ENCODE measurements around the gene LCE1A.

Gene LCE1A, protein sequence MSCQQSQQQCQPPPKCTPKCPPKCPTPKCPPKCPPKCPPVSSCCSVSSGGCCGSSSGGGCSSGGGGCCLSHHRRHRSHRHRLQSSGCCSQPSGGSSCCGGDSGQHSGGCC

DNA sequence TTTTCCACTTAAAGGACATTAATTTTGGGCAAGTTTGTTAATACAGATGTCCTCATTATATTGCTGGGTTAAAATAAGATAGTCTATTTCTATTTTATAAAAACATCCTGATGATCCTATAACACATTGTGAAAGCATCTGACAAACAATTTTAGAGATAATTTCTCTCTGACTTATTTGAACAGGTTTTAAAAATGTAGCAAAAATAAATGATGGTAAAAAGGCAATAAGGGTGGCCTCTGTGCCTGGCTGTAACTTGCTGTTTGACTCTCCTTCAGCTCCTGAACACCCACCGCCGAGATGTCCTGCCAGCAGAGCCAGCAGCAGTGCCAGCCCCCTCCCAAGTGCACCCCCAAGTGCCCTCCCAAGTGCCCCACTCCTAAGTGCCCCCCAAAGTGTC, at the start of gene LCE1A:
TSS of gene LCE1A (plus strand) at position 301 of the 400 bp plus-strand sequence. CDS start at position 301, 0 bp downstream.
- no peak for DNase-seq

DNA sequence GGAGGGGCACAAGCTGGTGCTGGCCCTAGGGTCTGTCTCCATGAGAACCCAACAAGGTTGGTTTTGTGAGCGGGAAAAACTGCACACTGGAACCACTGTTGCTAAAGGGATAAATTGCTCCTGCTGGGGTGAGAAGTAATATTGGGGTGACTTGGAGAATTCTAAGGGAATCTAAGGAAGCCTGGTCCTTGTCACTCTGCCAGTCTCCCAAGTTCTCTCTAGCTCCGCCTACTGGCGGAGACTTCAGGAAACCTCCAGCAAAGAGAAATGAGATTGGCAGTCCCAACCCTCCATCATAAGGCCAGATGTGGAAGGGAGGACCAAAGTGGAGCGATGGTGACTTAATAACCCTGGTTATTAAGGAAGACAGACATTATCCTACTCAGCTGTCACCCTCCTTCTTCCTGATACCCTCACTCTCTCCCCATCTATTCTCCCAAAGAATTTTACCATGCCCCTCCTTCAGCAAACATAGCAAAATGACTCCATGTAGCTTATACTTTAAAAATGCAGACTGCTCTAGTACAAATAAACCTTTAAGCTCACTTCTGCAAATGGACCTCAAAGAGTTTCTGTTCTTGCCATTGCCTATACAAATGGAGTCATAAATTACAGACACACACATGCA, 49.6 kb upstream of the LCE1A start:
- DNase-seq = no peak

DNA sequence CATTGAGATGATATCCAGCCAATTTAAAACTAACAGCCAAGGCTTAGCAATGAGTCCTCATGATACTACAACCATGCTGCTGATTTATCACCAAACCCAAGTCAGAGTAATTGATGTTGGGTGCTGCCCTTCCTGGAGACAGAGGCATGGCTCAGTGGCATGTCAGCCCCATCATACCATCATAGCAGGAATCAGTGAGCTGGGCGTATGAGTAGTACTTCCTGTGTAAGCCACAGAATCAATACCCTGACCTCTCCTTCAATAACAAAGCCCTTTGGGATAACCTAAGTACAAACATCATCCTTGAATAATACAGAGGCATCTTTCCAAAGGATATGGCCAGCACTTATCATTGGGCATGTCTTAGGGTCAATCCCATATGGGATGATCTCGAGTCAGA, 44.2 kb upstream of the LCE1A start:
- DNase-seq = no peak

DNA sequence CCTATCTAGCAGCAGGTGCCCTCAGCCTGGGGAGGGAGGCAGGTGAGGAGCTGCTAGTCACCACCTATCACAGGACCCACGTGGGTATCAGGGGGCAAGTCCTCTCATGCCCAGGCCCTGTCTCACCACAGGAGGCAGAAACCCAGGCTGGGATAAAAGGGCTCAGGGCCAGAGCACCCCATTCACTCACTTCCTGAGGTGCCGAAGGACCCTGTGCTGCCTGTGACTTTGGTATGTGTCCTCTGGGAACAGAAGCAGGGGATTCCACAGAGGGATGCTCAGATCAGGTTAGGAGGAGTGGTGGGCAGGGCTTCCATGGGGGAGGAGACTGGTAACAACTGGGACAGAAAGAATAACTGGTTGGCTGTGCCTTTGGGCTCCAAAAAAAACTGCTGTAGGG, 41.2 kb upstream of the LCE1A start, which contains the start of gene LCE1E:
TSS of gene LCE1E (plus strand) at position 181 of the 400 bp plus-strand sequence. CDS start 1,043 bp downstream, outside the sequence.
- no peak for DNase-seq

DNA sequence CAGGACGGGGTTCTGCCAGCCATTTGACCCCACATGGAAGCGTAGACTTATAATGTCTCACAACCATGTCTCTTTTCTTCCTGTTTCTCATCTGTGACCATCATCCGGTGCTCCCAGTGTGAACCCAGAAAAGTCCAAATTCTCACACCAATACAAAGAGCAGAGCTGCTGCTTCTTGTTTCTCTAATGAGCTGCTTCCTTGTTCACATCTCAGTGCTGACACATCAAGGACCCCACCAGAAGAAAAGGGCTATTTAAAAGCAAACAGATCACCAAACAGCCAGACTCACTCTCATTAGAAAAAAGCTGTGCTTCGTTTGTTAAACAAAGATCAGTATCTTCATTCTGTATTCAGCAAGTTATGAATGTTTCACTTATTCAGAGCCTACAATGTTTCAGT, 31.6 kb upstream of the LCE1A start:
- no peak for DNase-seq

DNA sequence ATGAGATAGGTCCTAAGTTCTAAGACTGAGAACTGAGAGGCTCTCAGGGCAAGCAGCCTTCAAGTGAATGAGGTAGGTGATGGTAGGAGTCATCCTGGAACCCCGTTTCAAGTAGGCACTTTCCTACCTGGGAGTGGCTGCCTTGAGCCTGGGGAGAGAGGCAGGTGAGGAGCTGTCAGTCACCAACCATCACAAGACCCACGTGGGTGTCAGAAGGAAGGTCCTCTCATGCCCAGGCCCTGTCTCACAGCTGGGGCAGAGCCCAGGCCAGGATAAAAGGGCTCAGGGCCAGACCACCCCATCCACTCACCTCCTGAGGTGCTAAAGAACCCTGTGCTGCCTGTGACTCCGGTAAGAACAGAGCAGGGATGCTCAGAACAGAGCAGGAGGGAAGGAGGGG, 30.9 kb upstream of the LCE1A start, which contains the start of gene LCE1D:
TSS of gene LCE1D (plus strand) at position 301 of the 400 bp plus-strand sequence. CDS start 1,074 bp downstream, outside the sequence.
- no peak for DNase-seq

DNA sequence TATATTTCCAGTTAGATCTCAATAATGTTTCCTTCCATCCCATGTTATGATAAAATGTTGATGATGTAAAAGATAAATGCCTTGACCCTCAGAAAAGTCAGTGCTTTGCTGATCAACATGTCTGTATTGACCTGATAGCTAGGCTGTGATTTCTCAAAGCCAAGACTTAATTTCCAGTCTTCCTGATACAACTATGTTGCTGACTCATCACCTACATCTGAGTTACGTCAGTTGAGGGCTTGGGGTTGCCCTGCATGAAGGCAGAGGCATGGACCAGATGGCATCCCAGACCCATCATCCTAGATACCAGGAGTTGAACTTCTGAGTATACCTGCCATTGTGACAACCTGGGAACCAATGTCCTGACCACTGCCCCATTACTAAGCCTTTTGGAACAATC, 25.9 kb upstream of the LCE1A start:
- DNase-seq = no peak

DNA sequence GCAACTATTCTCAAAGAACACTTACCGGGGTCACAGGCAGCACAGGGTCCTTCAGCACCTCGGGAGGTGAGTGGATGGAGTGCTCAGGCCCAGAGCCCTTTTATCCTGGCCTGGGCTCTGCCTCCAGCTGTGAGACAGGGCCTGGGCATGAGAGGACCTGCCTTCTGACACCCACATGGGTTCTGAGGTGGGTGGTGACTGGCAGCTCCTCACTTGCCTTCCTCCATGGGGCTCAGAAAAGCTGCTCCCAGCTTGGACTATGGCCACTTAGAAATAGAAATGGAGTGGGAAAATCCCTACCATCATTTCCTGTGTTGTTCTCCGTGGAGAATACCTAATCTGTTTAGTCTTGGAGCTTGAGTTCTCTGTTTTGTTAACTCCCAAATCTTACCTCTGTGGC, 20.7 kb upstream of the LCE1A start, which contains the start of gene LCE1C:
TSS of gene LCE1C (minus strand) at position 76 of the 400 bp plus-strand sequence. CDS start 1,173 bp downstream, outside the sequence.
- no peak for DNase-seq

DNA sequence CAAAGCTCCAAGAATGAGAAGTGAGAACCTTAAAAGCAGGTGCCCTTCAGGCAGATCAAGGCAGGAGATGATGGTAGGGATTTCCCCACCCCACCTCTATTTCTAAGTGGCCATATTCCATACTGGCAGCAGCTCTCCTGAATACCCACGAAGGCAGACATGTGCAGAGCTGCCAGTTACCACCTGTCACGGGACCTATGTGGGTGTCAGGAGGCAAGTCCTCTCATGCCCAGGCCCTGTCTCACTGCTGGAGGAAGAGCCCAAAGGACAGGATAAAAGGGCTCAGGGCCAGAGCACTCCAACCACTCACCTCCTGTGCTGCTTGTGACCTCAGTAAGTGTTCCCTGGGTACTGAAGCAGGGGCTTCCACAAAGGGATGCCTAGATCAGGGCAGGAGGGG, 16.2 kb upstream of the LCE1A start:
- no peak for DNase-seq

DNA sequence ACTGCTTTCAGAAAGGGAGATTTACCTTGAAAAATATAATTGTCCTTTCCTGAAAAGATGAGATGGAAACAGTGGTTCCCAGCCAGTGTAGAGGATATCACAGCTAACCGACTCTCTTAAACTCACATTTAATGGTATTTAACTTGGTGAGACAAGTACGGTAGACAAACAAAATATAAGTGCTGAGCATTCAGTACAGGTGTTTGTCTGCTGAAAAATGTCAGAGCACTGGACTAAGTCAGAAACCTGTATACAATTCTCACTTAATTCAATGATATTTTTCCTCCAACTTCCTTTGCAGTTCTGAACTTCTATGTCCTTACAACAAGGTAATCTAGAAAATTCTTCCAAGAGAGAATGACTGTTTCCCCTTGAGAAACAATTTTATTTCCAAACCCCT, 15.6 kb upstream of the LCE1A start, which contains the start of gene LCE1B:
TSS of gene LCE1B (plus strand) at position 301 of the 400 bp plus-strand sequence. CDS start 476 bp downstream, outside the sequence.
- DNase-seq = no peak

DNA sequence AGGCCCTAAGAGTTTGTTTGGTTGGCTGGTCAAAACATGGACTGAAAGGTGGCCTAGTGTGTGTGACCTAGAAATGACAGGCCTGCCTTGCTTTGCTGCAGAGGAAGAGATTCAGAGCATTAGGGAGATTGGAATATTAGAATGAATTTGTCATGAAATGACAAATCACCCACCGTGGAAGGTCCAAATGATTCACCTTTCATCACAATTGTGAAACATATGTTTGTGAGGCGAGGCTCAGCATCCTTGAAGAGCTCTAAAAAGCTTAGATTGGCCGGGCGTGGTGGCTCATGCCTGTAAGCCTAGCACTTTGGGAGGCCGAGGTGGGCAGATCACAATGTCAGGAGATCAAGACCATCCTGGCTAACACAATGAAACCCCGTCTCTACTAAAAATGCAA, 10.0 kb upstream of the LCE1A start:
- DNase-seq = no peak

DNA sequence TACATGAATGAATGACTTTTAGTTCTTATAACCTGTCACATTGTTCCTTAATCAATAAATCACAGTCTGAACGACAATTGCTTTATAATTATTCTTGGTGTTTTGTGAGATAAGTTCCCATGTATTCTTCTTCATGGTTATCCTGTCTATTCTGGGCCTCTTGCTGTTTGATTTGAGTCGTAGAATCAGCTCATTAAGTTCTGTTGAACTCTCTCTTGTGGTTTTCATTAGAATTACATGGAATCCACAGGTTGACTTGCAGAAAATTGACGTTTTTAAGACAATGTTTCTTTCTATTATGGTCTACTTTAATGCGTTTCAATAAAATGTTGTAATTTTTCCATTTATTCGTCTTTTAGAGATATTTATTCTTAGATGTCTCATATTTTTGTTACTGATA, 4.0 kb upstream of the LCE1A start:
- no peak for DNase-seq

DNA sequence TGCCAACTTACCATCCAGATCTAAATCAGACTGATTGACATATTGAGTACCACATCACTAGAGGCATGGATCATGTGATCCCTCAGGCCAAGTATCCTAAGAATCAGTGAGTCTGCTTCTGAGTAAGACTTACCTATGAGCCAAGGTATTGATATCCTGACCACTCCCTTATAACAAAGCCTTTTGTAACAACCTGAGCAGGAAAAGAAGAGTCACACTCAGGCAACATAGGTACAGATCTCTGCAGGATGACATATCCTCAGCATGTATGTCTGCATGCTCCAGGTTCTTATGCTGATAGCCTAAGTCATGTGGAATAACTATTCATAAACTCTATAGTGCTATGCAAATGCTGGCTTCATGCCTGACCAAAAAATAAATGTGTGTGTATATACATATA, 2.3 kb upstream of the LCE1A start:
- no peak for DNase-seq

DNA sequence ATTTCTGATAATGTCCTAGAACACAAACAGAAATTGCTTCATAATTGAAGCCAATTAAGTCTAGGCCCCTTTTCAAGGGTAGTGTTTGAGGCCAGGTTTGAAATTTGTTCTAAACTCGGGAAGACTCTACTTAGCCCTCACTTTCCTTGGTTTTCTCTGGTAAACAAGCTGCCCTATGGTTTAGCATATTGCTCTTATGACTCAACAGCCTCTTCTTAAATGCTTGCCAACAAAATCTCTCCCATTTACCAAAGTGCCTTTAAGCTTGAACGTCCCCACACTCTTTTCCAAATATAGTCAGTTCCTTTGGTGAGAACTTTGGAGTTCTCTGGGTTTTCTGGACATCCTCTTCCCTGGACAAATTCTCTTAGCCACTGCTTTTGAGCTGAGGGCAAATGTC, 9.6 kb downstream of the LCE1A start:
- no peak for DNase-seq

DNA sequence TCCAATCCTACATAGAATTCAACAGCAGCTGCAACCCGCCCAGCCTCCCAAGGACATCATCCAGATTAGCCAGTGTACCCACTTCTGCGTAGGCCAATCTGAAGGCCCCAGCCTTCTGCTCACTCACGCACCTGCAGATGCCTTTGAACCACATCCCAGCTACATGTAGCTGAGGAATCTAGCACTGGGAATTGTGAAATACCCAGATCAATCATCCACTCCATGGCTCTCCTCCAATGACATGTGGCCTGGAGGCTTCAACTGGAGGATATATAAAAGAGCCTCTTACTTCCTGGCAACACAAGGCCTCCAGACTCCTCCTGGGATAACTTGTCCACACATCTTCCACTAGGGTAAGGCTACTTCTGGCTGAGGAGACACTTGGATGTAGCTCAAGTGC, 15.3 kb downstream of the LCE1A start, which contains the start of gene LCE6A:
TSS of gene LCE6A (plus strand) at position 301 of the 400 bp plus-strand sequence. CDS start 665 bp downstream, outside the sequence.
- DNase-seq = no peak

DNA sequence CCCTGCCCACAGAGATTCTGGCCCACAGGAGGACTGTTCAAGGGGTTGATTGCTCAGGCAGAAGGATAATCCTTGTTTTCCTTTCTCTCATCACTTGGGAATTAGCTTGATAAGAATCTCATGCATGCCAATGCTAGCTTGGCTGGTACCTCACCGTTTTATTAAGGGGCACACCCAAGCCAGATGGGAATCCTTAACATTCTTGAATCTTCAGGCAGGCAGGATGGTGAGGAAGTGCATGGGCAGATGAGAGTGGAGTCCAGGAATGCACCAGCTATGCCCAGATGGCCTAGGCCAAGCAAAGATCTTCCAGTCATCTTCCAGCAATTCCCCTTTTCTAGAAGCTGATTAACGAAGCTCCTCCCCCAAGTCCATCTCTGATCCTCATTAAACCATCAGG, 28.4 kb downstream of the LCE1A start:
- DNase-seq = no peak

DNA sequence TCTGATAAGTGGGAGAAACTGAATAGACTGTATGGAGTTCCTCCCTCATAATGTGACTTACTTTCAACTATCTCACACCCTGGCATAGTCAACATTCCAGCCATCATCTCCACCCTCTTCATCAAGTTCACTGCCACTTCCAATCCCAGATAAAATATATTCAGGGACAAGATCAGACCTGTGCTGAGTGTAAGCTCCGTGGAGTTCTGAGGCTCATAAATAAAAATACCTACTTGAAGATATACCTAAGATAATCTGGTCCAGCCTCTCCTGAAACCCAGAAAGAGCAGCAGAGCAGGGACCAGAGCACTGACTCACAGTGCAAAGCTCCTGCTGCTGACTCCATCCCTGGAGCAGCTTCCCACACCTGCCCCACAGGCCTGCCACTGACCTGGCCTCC, 30.8 kb downstream of the LCE1A start:
- DNase-seq = no peak

DNA sequence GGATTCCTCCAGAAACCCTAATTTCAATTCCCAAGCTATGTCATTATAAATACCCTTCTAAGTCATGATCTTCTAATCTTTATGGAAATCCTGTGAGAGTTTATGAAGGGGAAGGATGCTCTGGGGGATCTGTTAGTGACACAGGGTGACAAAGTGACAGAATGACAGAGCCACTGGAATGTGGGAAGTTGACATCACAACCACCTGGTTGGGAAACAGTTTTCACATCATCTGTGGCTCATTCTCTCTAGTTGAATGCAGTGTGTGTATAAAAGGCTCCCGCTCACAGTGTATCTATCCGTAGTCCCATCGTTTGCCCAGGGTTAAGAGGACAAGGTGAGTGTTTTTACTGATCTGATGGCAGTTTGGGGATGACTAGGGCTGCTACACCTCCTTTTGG, 32.4 kb downstream of the LCE1A start, which contains the start of gene LCE7A:
TSS of gene LCE7A (plus strand) at position 301 of the 400 bp plus-strand sequence. CDS start 702 bp downstream, outside the sequence.
- no peak for DNase-seq

DNA sequence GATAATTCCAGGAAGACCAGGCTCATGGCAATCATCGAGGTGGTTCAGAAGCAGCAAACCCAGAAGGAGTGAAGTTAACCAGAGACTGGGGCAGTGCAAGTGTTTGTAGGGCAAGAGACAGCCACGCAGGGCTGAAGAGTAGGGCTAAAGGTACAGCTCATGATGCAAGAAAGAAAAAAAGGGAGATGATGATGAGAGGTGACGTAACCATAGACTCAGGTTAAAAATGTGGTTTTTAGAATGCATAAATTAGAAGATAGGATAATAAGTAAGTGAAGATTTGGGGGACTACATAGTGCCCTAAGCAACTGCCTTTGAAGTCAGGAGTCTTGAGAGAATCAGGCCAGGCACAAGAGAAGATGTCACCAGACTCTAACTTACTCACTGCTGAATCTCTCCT, 32.9 kb downstream of the LCE1A start:
- DNase-seq = no peak

DNA sequence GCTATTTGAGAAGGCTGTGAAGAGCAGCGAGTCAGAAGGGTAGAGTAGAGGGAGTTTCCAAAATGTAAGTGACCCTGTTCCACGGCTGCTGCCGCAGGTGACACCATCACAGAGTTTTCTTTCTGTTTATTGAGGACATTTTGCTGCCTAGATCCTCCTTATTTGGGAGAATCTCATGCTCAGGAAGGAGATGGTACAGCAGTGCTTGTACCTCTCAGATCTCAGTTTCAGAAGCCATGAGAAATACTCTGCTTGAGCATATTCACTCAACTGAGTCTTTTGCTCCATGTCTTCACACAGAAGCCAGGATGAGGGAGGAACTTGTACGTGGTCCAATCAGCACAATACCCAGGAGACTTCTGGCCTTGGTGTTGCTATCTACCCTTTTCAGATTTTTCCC, 34.1 kb downstream of the LCE1A start:
- DNase-seq = no peak

DNA sequence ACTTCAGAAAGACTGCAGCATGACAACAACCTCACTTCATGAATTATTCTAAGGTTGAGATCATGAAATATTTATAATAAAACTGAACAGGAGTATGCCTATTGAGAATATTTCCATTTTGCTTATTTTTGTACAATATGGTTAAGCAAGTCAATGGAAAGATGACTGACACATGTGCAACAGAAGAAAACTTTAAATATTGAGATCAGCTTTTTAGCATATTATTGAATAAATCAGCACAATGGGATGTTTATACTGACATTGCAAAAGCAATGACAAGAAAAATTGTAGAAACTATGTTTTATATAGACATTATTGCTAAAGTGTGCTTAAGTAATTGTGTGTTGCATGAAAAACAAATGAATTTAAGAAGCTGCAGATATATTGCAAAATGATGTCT, 37.2 kb downstream of the LCE1A start:
- DNase-seq = no peak

DNA sequence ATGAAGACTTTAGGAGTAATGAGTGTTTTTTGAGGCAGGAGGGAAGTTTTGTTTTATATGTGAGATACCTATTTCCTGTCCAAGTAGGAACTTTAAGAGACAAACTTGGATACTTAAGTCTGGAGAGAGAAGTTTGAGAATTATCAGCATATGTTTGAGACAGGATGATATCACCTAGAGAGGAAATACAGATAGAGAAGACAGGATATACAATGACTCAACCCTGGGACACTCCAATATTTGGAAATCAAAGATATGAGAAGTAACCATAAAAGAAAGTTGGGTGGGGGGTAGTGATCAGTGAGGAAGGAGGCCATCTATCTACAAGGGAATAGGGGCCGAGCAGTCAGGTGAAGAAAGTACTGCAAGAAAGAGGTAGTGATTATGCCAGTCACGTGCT, 39.0 kb downstream of the LCE1A start:
- DNase-seq = no peak

DNA sequence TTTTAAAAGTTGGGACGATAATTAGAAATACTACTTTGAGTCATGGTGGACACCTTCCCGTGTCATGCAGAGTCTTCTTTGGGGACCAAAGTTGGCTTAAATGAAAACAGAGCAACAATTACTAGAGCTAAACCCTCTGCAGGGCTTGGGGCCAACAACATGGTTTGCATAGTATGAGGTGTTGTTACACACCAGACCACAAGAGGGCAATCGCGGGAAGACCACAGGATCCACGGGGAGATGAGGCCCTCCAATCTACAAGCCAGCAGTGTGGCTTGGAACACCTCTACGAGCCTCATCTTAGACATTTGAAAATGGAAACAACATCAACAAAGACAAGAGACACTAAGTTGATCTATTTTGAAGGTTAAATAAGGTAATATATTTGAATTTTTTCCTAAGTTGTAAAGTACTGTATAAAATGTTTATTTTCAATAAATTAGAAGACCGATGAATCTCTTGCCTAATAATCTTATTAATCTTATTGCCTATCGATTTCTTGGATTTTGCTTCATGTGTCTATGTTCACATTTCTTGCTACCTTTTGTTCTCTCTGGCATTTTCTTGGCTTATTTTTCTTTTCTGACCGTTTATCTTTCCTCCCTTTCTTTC, 42.6 kb downstream of the LCE1A start:
- DNase-seq = peak; percentile 1 to 49
